ENCODE data around the gene CENPK. TPM values are rescaled to one million over a fixed set of nuclear protein-coding genes. Genes with fewer than 3 reads are reported as not detected.

CENPK gene
- total RNA-seq, 1 donor, result 11.9 TPM

GRCh38 chr5:65481635-65482295 is 81.2 kb downstream of the CENPK start, which contains the start of gene ADAMTS6:
Gene ADAMTS6, minus strand, starts transcription at chr5:65481920. Its CDS starts 8,247 bp downstream, at chr5:65473673.
- H3K9me3 ChIP-seq (ENCODE audit: low read depth, low read length), result no peaks in the 10 kb centered on the region
- H4K20me1 ChIP-seq (ENCODE audit: insufficient read depth, low read length), result no peaks in the 10 kb centered on the region
- H3K36me3 ChIP-seq (ENCODE audit: insufficient read depth, low read length), result no peaks in the 10 kb centered on the region
- H3K4me1 ChIP-seq (ENCODE audit: insufficient read depth, low read length), result peaks cover 19% of the 10 kb centered on the region
- peak within 1 kb of the TSS; percentile 82 for H3K4me3 ChIP-seq (ENCODE audit: insufficient read depth, low read length)
- H3K4me2 ChIP-seq (ENCODE audit: insufficient read depth, low read length), result peak within 1 kb of the TSS; percentile 90
- DNase-seq (ENCODE audit: insufficient read length, low spot score, missing footprints), result peak; percentile 81
- H3K79me2 ChIP-seq (ENCODE audit: insufficient read depth, low read length), result peaks cover 40% of the 10 kb centered on the region
- peak within 1 kb of the TSS; percentile 96 for H3K27ac ChIP-seq (ENCODE audit: low read depth, low read length)
- no peaks in the 10 kb centered on the region for H3K27me3 ChIP-seq (ENCODE audit: insufficient read depth, low read length)
- H2AFZ ChIP-seq (ENCODE audit: low read length), result no peak within 1 kb of the TSS
- no peak for TF ChIP-seq CTCF (IDR thresholded peaks at IDR 0.05; ENCODE audit: extremely low read depth, low read depth, low read length)

- no peak for DNase-seq (ENCODE audit: insufficient read length, low spot score, missing footprints)
- peaks cover 46% of the 10 kb centered on the region for H3K79me2 ChIP-seq (ENCODE audit: insufficient read depth, low read length)
- no peaks in the 10 kb centered on the region for H4K20me1 ChIP-seq (ENCODE audit: insufficient read depth, low read length)
- TF ChIP-seq CTCF (IDR thresholded peaks at IDR 0.05; ENCODE audit: extremely low read depth, low read depth, low read length), result no peak
- peak overlapping the region; percentile 82 for H3K4me3 ChIP-seq (ENCODE audit: insufficient read depth, low read length)
- H3K27ac ChIP-seq (ENCODE audit: low read depth, low read length), result peak overlapping the region; percentile 96
- peak overlapping the region; percentile 90 for H3K4me2 ChIP-seq (ENCODE audit: insufficient read depth, low read length)
- no peaks in the 10 kb centered on the region for H3K36me3 ChIP-seq (ENCODE audit: insufficient read depth, low read length)
- no peaks in the 10 kb centered on the region for H3K9me3 ChIP-seq (ENCODE audit: low read depth, low read length)
- H3K27me3 ChIP-seq (ENCODE audit: insufficient read depth, low read length), result no peaks in the 10 kb centered on the region
- H2AFZ ChIP-seq (ENCODE audit: low read length), result no peak overlapping the region
- peaks cover 19% of the 10 kb centered on the region for H3K4me1 ChIP-seq (ENCODE audit: insufficient read depth, low read length)
Observed at GRCh38 chr5:65481171-65481581, 81.8 kb downstream of the CENPK start.

GRCh38 chr5:65480306-65480865 is 82.6 kb downstream of the CENPK start:
- no peaks in the 10 kb centered on the region for H3K27me3 ChIP-seq (ENCODE audit: insufficient read depth, low read length)
- no peaks in the 10 kb centered on the region for H3K9me3 ChIP-seq (ENCODE audit: low read depth, low read length)
- H4K20me1 ChIP-seq (ENCODE audit: insufficient read depth, low read length), result no peaks in the 10 kb centered on the region
- H2AFZ ChIP-seq (ENCODE audit: low read length), result peak overlapping the region; percentile 11
- peaks cover 54% of the 10 kb centered on the region for H3K79me2 ChIP-seq (ENCODE audit: insufficient read depth, low read length)
- peak overlapping the region; percentile 90 for H3K4me2 ChIP-seq (ENCODE audit: insufficient read depth, low read length)
- no peak for DNase-seq (ENCODE audit: insufficient read length, low spot score, missing footprints)
- H3K4me3 ChIP-seq (ENCODE audit: insufficient read depth, low read length), result peak overlapping the region; percentile 82
- peak overlapping the region; percentile 96 for H3K27ac ChIP-seq (ENCODE audit: low read depth, low read length)
- no peak for TF ChIP-seq CTCF (IDR thresholded peaks at IDR 0.05; ENCODE audit: extremely low read depth, low read depth, low read length)
- no peaks in the 10 kb centered on the region for H3K36me3 ChIP-seq (ENCODE audit: insufficient read depth, low read length)
- H3K4me1 ChIP-seq (ENCODE audit: insufficient read depth, low read length), result peaks cover 27% of the 10 kb centered on the region

GRCh38 chr5:65479527-65479926 is 83.4 kb downstream of the CENPK start:
- DNase-seq (ENCODE audit: insufficient read length, low spot score, missing footprints), result no peak
- H3K27me3 ChIP-seq (ENCODE audit: insufficient read depth, low read length), result no peaks in the 10 kb centered on the region
- H3K79me2 ChIP-seq (ENCODE audit: insufficient read depth, low read length), result peaks cover 63% of the 10 kb centered on the region
- peaks cover 35% of the 10 kb centered on the region for H3K4me1 ChIP-seq (ENCODE audit: insufficient read depth, low read length)
- H3K27ac ChIP-seq (ENCODE audit: low read depth, low read length), result peak overlapping the region; percentile 96
- peak overlapping the region; percentile 90 for H3K4me2 ChIP-seq (ENCODE audit: insufficient read depth, low read length)
- no peaks in the 10 kb centered on the region for H3K36me3 ChIP-seq (ENCODE audit: insufficient read depth, low read length)
- H3K4me3 ChIP-seq (ENCODE audit: insufficient read depth, low read length), result peak overlapping the region; percentile 82
- no peak for TF ChIP-seq CTCF (IDR thresholded peaks at IDR 0.05; ENCODE audit: extremely low read depth, low read depth, low read length)
- H4K20me1 ChIP-seq (ENCODE audit: insufficient read depth, low read length), result no peaks in the 10 kb centered on the region
- no peak overlapping the region for H2AFZ ChIP-seq (ENCODE audit: low read length)
- H3K9me3 ChIP-seq (ENCODE audit: low read depth, low read length), result no peaks in the 10 kb centered on the region
